Esophagus muscularis mucosa (tissue), 4 donors: ENCODE results near the gene ICE1. TPM values are rescaled to one million over a fixed set of nuclear protein-coding genes. Genes with fewer than 3 reads are reported as not detected.
"Not testable (repeated sequence)": the region's sequence is repeated elsewhere in the genome, so short reads cannot be mapped to it uniquely, and the experiment has no call there.

Source experiments
- DNase-seq: peaks from one replicate; pipeline ENCODE4 v3.0.0-alpha.2; 2017; ENCODE audit errors: extremely low spot score
- H3K27ac ChIP-seq, 4 donors: fragments of 200-600 bp; sonication (generic); replicated peaks in 1 of 4; 1 replicate in 3 of 4; 2 replicates in 1 of 4; pipeline ENCODE4 v1.5.1; 2016 to 2019; ENCODE audit warnings: mild to moderate bottlenecking in 1 of 4
- H3K27me3 ChIP-seq, 4 donors: fragments of 200-600 bp; sonication (generic); one replicate each; pipeline versions ENCODE4 v1.5.1 to v1.6.0; 2016 to 2019
- H3K36me3 ChIP-seq, 4 donors: fragments of 200-600 bp; sonication (generic); one replicate each; pipeline ENCODE4 v1.5.1; 2016 to 2019
- H3K4me1 ChIP-seq, 4 donors: fragments of 200-600 bp; sonication (generic); one replicate each; pipeline ENCODE4 v1.5.1; 2016 to 2019
- H3K4me3 ChIP-seq, 4 donors: fragments of 200-600 bp; sonication (generic); 1 replicate in 2 of 4; 2 replicates in 2 of 4; pipeline ENCODE4 v1.5.1; 2016 to 2019; ENCODE audit warnings: mild to moderate bottlenecking in 4 of 4, moderate library complexity in 1 of 4
- H3K9me3 ChIP-seq, 4 donors: fragments of 200-600 bp; sonication (generic); 1 replicate in 3 of 4; 2 replicates in 1 of 4; pipeline ENCODE4 v1.5.1; 2016 to 2019
- CTCF ChIP-seq, 3 experiments: fragments of 200-600 bp in 2 of 3; fragments of 450-650 bp in 1 of 3; sonication (generic) in 2 of 3; IDR thresholded peaks; one replicate each; pipeline ENCODE4 v1.5.1; 2017 to 2019; ENCODE audit warnings: antibody characterized with exemption in 3 of 3, mild to moderate bottlenecking in 2 of 3, moderate library complexity in 1 of 3
- EP300 ChIP-seq: sonication (generic); formaldehyde crosslinking; IDR thresholded peaks from one replicate; pipeline ENCODE4 v1.6.1; 2017; ENCODE audit warnings: antibody characterized with exemption
- POLR2A ChIP-seq: fragments of 450-650 bp; IDR thresholded peaks from one replicate; pipeline ENCODE4 v1.6.1; 2017; ENCODE audit warnings: antibody characterized with exemption, moderate library complexity, mild to moderate bottlenecking, low read depth
- POLR2AphosphoS5 ChIP-seq, 2 donors: sonication (generic); formaldehyde crosslinking; IDR thresholded peaks; one replicate each; pipeline ENCODE4 v1.6.1; 2017; ENCODE audit warnings: antibody characterized with exemption in 2 of 2
- WGBS: methylation state at CpG from one replicate; pipeline ENCODE4 v1.1.5; 2018; 5-methylcytosine and 5-hydroxymethylcytosine counted together
- intact Hi-C: fragments of 100-400 bp; cut with DNase I; formaldehyde crosslinking; loops from one replicate; pipeline ENCODE4 v1.15.1; 2023
- total RNA-seq, 4 donors: library from RNA; depleted of rRNA; stranded (reverse); fragments of >200 nt; gene quantifications; one replicate each; pipeline versions ENCODE4 v1.1.0 to v1.2.1, GENCODE V29; 2016

The ICE1 gene
- total RNA-seq, 4 donors from 2014 or later, result 27.6 to 31.6 (median 30.1) TPM

- H3K27me3 ChIP-seq, result no peaks in the 10 kb centered on the region
- TF ChIP-seq CTCF (IDR thresholded peaks at IDR 0.05) (no peak), EP300 (no peak), POLR2A (no peak), POLR2AphosphoS5 (IDR thresholded peaks at IDR 0.05) (no peak)
- peaks cover 6 to 50% (median 30%) of the 10 kb centered on the region in 4 donors for H3K36me3 ChIP-seq
- intact Hi-C loops, result loop anchor here (5.0 to 10.0 kb wide), 2 partner anchors 174 to 1091 kb away; no protein-coding TSS in a partner anchor
- H3K4me1 ChIP-seq, result peaks cover 13 to 30% (median 19%) of the 10 kb centered on the region in 4 donors
- no peak for DNase-seq
- H3K27ac ChIP-seq, result no peak overlapping the region
- no peak overlapping the region for H3K4me3 ChIP-seq
- no peaks in the 10 kb centered on the region for H3K9me3 ChIP-seq
- WGBS, result 63% methylated on average over 9 of the region's 9 CpGs
Measured at GRCh38 chr5:5490774-5491347, 68.4 kb downstream of the ICE1 start.

GRCh38 chr5:5492087-5492933 lies 69.8 kb downstream of the ICE1 start:
- Histone ChIP-seq H3K36me3 (peaks cover under 1 to 38% (median 24%) of the 10 kb centered on the region in 4 donors), H3K9me3 (no peaks in the 10 kb centered on the region), H3K27me3 (no peaks in the 10 kb centered on the region), H3K27ac (no peak overlapping the region), H3K4me1 (peaks cover 13 to 43% (median 30%) of the 10 kb centered on the region in 4 donors), H3K4me3 (no peak overlapping the region)
- DNase-seq, result no peak
- intact Hi-C loops, result loop anchor here (5.0 to 10.0 kb wide), 2 partner anchors 172 to 1090 kb away; no protein-coding TSS in a partner anchor
- TF ChIP-seq EP300 (no peak), POLR2A (no peak), CTCF (IDR thresholded peaks at IDR 0.05) (peak; percentile 51 to 73 (median 53))
- 34% methylated on average over 12 of the region's 12 CpGs for WGBS

- H3K27ac ChIP-seq, DNase-seq, H3K9me3 ChIP-seq, H3K4me3 ChIP-seq, H3K27me3 ChIP-seq: not testable (repeated sequence)
- intact Hi-C loops, result loop anchor here (5.0 to 10.0 kb wide), 2 partner anchors 172 to 1089 kb away; no protein-coding TSS in a partner anchor
- 77% methylated on average over 2 of the region's 2 CpGs for WGBS
- H3K36me3 ChIP-seq, result peaks cover 0 to 32% (median 22%) of the 10 kb centered on the region in 4 donors
- H3K4me1 ChIP-seq, result peaks cover 13 to 45% (median 32%) of the 10 kb centered on the region in 4 donors
Measured at GRCh38 chr5:5492934-5493271, 70.4 kb downstream of the ICE1 start.

- Histone ChIP-seq H3K9me3 (no peaks in the 10 kb centered on the region), H3K27ac (peak overlapping the region; percentile 9 to 31 (median 12)), H3K4me1 (peaks cover 13 to 45% (median 32%) of the 10 kb centered on the region in 4 donors), H3K4me3 (peak overlapping the region; percentile 39 to 51 (median 42)), H3K36me3 (peaks cover 0 to 13% (median 8%) of the 10 kb centered on the region in 4 donors), H3K27me3 (no peaks in the 10 kb centered on the region)
- WGBS, result 26% methylated on average over 23 of the region's 62 CpGs
- TF ChIP-seq CTCF (IDR thresholded peaks at IDR 0.05), result no peak
- no peak for TF ChIP-seq POLR2A
- no peak for TF ChIP-seq POLR2AphosphoS5 (IDR thresholded peaks at IDR 0.05)
- TF ChIP-seq EP300, result no peak
- no peak for DNase-seq
- intact Hi-C loops, result loop anchor here (5.0 to 10.0 kb wide), 4 partner anchors 170 to 1088 kb away; partner anchors contain the start of gene MED10
Measured at GRCh38 chr5:5494489-5495402, 72.3 kb downstream of the ICE1 start.
